Erythroblast (primary cell): ENCODE results near the gene LYST.

Experiments
- GATA1 ChIP-seq: IDR thresholded peaks from 2 replicates; pipeline ENCODE4 v1.6.1; 2011; ENCODE audit warnings: low read depth, mild to moderate bottlenecking, control low read depth, low read length, moderate library complexity
- POLR2A ChIP-seq: IDR thresholded peaks from 2 replicates; pipeline ENCODE4 v1.6.1; 2011; ENCODE audit warnings: mild to moderate bottlenecking, low read length

DNA sequence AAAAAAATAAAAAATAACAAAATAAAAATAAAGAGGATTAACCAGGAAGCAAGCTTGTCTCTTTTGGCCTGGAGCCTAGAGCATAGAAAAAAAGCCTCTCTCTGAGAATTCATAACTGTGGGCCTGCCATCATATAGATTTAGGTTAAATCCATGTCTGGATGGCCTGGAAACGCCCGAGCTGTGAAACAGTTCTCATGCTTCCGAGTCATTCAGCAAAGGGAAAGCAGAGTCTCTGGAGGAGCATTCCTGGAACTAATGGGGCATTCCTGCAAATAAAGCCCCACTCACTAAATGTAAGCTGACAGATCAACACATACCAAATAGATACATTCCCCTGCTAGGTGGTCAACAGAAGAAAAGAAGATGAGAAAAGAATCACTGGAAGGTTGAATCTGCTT lies 141.3 kb downstream of the LYST start:
- TF ChIP-seq POLR2A (no peak), GATA1 (no peak)
